GM21381 (cell line): ENCODE measurements around the gene DHX8.

Source experiments
- ATAC-seq: cut with Tn5 transposase; IDR thresholded peaks from one replicate; pipeline ENCODE4 v1.9.1; 2021; ENCODE audit warnings: mild to moderate bottlenecking, moderate library complexity; ENCODE audit not compliant: unreplicated experiment

The DHX8 gene

DNA sequence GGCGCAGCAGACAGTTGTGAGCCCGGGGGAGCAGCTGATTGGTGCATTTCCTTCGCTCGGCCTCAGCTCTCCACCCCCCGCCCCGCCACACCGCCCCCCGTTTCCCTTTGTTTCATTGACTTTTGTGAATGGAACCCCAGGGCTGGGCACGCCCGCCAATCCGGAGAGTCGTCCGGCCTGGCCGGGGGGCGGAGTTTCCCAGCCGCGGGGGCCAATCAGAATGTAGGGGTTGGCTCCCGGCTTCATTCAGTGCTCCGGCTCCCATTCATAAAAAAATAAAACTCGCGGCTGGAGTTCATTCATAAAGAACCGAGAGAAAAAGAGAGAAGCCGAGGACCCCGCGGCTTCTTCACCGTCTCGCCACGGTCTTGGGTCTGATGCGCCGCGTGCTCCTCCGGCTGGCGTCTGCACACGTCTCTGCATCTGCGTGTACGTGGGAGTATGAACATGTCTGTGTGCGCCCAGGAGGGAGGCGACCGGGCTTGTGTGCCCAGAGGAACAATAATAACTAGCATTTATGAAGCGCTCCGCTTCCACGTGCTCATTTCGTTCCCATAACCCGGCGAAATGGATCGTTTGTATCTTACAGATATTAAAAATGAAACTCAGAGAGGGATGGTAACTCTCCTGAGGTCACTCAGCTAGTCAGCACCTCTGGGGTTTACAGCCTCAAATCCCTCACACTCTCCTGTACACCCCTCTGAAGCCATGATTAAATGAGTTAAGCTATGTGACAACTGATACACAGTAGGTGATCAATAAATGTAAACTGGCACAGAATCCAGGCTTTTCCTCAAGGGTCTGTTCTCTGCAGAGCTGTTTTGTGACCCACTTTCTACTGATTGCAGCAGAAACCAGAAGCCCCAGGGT, 62.8 kb downstream of the DHX8 start, which contains the start of gene ETV4:
Gene ETV4, minus strand, starts transcription at position 22 of the 870 bp plus-strand sequence. CDS start 723 bp downstream, outside the sequence.
- peak; percentile 78 for ATAC-seq

DNA sequence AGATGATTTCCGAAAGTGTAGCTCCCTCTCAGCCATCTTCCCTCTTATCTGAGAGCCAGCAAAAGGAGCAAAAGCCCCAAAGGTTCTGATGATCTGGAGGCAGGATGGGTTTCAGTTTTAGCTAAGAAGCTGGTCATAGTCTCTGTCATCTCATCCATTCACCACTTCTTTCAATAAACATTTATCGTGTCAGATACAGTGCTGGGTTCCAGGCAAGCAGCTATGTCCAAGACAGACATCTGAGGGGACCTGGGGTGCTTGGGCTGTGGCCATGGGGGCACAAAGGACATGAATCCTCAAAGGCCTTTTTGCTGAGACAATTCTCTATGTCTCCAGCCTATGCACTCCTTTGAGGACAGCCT, 63.4 kb downstream of the DHX8 start:
- no peak for ATAC-seq

DNA sequence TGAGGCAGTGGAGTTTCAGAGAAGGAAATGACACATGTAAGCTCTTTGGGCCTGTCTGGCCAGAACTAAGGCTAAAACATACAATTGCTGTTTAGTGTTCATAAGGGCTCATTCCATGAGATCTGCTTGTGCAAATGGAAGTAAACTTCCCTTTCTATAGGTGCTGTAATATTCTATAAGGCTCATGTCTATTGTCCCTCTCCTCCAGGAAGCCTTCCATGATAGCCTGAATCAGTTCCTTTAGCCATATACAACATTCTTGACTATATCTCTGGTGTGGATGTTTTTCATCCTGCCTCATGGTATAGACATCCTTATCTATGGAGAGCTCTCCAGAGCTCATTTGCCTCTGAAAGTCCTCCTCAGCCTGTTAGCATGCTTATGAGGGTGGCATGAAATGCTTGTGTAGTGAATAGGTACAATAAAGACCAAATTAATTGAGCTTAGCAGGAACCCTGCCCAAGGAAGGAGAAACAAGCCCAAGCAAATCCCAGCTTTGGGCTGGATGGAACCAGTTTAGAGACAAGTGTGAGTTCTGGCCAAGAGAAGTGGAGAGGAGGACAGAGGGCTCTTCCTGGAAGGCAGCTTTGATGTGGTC, 64.0 kb downstream of the DHX8 start:
- no peak for ATAC-seq

DNA sequence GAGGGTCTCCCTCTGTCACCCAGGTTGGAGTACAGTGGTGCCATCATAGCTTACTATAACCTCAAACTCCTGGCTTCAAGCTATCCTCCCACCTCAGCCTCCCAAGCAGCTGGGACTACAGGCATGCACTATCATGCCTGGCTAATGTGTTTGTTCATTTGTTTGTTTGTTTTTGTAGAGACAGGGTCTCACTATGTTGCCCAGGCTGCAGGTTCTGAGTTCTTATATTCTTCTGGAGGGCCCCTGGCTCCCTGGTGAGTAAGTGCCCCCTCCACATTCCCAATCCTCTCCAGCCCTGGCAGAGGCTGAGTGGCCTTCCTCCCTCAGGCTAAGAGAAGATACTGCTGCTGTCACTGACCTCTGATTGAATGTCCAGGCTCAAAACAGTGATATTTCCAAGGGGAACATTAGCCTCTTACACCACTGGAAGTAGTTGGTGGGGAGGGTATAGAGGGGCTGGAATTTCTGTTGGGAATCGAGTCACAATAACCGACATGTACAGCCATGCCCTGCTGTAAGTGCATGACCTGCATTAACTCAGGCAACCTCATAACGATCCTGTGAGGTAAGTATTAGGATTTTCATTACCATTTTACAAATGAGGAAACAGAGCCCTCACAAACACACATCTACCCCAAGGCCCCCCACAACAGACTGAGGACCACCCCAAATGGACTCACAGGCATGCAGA, 65.1 kb downstream of the DHX8 start:
- no peak for ATAC-seq

DNA sequence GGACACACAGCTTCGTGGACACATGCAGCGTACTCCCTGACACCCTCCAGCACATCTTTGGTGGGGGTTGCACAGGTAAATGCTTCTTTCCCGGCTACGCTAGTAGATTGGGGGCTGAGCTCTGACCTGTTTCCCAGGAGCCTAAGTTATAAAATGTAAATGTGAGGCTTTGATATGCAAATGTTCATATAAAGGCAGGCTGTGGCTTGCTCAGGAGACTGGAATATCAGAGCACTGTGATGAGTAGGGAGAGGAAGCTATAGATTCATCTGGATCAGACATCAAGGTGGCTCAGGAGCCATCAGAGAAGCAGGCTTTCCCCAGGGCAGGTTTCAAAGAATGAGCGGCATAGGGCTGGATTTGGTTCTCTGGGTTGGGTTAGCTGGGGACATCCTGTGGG, 65.7 kb downstream of the DHX8 start:
- ATAC-seq, result no peak

DNA sequence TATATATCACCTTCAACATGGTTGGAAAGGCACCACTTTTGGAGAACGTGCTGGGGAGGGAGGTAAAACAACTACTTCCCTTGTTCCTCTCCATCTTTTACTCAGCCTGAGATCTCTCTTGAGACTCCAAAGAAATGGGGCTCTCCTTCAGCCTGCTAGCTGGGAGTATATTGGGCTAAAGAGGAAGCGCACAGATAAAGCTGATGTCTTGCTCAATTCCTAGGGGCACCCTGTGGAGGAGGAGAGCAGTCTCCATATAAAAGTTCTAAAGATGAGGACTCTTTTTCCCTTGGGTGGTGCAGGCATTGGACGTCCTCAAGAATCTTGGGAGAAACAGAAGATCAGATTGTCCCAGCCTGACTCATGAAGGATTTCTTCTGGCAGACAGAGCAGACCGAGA, 67.0 kb downstream of the DHX8 start:
- ATAC-seq, result no peak

DNA sequence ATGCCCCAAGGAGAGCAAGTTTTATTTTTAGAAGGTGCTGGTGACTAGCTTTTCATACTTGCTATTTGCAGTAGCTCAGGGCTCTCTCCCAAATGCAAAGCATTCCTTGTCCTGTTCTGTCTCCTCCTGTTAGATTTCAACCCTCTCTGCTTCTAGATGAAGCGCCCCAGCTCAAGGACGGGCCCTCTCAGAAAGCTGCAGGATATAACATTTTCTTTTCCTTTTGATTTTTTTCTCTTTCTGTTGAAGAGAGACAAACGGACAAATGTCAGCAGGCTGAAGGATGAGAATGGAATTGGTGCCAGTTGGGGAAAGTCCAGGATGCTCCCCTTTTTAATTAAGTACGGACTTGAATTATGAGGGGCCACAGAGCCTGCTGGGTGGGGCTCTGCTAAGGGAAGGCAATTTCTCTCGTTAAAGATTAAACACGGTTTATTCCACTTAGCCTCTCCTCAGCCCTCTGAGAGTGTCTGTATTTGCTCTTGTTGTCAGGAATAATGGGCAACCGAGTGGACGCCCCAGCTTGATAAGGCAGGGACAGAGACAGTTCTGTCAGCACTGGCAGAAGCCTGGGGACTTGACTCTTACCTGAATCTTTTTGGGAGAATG, 68.6 kb downstream of the DHX8 start:
- ATAC-seq, result no peak

DNA sequence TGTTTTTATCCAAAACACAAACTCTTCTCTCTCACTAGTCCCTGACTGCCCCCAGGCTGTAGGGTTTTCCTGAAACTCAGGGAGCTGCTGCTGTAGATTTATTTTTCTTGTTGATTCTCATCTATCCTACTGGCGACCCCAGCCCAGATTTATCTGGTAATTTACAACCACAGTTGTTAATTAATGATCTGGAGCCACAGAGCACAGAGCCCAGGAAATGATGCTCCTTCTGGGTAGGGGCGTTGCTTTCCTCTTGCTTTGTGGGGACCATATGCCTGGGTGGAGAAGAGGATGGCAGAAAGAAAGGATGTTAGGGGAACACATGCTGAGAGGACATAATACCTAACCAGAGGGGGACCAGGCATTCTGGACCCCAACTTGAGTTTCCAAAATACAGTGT, 69.8 kb downstream of the DHX8 start:
- ATAC-seq, result no peak

DNA sequence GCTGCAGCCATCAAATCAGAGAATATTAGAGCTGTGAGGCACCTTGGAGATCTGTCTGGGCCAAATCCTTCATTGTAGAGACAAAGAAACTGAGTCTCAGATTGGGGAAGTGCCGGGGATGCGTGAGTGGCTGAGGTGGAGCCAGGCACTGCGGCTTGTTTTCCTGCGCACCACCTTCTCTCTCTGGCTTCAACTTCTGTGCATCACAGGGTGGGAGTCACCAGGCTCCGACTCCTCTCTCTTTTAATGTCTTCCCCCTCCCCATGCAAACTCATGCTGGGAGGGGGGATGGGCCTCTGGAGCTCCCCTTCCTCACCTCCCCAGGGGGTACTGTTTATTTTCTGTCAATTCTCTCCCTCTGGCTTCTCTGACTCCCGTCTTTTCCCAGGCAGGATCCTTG, 71.1 kb downstream of the DHX8 start:
- ATAC-seq, result no peak

DNA sequence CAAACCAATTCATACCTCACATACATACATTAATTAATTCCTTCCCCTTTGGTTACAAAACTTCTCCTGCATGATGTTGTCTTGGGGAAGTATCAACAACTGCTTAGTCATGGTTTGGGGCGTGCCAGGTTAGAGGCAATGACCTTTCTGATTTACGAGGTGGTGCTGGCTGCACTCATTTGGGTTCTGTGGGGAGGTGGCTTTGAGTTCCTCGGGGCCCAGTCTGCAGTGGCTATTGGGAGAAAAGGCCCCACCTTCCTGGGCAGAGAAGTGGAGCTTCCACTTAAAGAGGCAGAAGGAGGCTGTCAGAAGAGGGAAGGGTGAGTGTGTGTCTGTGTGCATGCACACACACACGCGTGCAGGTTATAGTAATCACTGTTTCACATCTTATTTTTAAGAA, 72.5 kb downstream of the DHX8 start:
- no peak for ATAC-seq

DNA sequence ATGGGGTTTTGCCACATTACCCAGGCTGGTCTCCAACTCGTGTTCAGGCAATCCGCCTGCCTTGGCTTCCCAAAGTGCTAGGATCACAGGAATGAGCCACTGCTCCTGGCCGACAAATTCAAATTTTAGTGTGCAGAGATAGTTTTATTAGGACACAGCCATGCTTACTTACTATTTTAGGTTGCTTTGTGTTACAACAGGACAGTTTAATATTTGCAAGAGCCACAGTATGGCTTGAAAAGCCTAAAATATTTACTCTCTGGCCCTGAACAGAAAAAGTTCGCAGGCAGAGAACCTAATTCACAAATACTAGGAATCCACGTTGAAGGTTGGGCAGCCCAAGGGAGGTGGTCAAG, 75.0 kb downstream of the DHX8 start:
- ATAC-seq, result no peak

DNA sequence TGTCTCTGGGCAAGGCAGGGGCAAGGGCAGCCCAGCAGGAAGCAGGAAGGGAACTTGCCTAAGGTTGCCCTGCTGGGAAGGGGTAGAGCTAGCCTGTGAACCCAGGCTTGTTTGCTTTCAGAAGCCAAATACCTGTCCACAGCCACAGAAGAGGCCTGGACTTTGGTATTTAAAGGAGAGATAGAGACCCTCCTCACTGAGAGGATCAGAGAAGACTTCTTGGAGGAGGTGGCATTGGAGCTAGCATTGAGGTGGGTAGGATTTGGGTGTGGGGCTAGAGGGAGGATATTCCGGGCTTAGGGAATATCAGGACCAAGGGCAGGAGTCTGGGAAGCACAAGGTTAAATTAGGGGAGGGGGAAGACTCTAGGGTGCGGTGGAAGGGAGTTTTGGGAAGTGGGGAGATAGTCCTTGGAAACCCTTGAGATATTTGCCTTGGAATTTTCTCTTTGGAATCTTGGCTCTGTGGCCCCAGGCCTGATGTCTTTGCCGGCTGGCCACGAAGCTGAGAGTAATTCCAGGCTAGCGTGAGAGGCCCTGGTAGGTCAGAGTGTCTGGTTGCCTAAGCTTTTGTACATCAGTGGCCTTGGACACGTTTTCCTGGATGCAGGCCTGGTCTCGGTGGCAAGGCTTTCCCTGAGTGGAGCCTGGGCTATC, 75.5 kb downstream of the DHX8 start:
- no peak for ATAC-seq

DNA sequence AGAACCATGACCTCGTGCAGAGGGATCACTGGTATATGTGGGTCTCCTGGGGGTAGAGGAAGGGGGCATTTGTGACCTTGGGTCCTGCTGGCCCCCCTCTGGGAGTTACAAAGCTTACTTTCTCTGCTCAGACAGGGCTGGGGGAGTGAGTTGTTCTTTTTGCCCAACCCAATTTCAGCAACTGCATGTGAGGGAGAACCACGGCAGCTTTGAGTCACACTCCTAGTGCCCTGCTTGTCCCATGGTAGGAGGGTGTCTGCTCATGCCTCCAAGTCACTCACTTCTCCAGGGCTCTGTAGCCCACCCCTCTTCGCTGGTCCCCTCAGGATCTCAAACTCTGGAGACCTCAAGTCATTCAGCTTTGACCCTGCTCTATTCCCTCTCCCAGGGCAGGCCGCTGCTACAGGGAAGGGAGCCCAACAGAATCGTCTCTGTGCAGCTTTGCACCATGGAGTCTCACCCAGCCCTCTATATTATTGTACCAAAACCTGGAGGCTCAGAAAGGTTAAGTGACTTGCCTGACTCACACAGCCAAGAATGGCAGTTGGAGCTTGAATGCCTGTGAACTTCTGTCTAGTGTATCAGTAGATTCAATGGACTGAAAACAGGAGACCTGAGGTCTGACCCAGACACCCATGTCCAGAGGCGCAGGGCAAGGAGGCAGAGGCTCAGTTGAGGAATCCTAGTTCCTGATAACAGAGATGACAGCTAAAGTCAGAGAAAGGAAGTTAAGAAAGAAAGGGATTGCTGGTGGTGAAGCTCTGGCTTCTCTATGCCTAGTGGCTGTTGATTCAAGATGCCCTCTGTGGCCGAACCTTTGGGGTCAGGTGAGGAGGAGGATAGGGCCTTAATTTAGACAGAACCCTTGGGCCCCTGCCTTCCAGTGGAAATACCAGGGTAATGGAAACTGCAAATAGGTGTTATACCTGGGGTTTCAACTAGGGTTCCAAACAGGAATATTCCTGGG, 77.0 kb downstream of the DHX8 start:
- ATAC-seq, result no peak

DNA sequence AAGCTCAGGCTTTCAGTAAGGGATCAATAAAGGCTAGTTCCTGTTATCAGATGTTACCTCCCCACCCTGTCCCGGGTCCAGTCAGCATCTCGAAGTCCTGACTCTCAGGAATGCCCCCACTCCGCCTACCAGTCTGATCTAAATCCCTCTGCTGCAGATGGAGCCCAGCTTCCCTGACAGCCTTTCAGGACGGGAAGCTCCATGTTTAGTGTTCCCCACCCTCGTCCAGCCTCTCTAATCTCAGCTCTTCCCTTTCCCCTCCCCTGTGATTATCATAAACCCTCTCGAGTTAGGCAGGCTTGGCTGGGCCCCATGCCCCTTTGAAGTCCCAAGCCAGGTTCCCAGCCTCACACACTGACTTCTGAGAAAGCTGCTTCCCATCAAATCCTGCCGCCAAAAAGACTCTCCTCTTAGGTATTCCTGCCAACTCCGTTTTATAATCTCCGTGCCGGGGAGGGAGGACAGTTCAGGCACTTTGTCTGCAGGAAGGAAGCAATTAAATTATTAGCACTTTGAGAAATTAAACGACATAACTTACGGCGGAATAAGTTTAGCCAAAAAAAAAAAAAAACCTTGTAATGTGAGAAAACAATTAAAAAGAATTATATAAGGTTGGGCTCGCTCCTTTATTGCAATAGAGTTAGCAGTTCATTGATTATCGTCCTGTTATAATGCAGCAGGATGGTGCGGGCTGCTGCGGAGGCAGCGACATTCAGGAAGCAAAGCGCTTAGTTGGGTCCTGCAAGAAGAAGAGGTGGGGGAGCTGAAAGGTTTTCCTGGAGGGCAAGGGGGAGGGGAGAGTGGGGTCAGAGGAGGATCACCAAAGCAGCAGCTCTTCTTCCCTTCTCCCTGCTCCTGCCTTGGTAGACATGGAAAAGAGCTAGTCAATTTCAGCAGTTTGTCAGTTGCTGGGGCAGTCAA, 79.2 kb downstream of the DHX8 start:
- no peak for ATAC-seq

DNA sequence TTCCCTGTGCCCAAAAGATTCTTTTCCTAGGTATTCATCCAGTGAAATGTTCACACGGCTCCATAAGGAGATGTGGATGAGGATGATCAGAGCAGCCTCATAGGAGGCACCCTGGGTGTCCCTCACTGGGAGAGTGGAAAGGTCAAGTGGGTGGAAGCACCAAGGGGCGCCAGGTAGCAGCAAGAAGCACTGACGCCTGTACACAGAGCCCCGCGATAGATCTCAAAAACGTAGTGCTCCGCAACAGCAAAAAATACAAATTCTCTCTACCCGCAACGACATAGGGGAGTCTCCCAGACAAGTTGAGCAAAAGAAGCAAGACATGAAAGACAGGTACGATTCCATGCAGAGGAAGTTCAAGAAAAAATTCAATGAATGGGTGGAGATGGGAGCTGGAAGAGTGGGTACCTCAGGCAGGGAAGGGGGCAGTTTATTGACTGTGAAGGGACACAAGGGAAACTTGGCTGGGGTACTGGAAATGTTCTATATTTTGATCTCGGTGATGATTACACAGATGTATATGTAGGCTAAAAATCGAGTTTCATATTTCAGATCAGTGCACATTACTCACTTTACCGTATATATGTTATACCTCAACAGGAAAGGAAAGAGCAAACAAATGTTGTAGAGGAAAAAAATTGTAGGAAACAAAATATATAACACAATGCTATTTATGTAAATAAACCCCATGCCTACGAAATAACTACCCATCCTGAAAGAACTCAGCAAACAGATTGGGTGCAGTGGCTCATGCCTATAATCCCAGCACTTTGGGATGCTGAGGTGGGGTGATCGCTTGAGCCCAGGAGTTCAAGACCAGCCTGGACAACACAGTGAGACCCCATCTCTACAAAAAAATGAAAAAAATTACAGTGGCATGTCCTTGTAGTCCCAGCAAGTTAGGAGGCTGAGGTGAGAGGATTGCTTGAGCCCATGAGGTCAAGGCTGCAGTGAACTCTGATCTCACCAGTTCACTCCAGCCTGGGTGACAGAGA, 80.1 kb downstream of the DHX8 start:
- no peak for ATAC-seq

DNA sequence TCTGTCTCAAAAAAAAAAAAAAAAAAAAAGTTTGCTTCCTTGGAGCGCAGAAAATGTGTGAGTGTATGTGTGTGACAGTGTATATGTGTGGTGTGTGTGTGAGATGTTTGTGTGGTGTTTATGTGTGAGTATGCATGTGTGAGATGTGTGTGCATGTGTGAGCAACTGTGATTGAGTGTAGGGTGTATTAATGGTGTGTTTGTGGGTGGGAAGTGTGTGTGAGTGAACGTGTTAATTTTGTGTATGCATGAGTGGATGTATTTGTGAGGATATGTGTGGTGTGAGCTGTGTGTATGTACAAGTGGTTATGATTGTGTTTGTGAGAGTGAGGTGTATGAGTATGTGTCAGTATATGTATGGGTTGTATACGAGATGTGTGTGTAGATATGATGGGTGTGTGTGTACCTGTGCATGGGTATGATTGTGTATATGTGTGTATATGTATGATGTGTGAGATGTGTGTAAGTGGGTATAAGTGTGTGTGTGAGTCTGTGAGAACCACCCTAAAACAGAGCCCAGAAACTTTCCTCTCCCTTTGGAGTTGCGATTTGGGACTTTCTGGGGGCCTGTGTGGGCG, 84.8 kb downstream of the DHX8 start:
- ATAC-seq, result no peak

DNA sequence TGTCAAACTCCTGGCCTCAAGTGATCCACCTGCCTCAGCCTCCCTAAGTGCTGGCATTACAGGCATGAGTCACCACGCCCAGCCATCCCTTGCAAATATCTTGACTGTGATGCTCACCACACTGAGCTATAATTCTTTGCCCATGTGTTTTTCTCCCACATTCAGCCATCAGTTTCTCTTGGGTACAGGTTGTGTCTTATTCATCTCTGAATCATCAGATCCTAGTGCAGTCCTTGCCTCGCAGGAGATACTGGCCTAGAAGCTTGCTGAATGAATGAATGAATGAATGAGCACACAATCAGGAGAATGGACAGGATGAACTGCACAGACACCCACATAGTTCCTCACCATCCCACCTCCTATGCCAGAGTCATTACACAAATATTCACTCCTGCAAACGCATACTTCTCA, 86.7 kb downstream of the DHX8 start:
- no peak for ATAC-seq
